Naive B cell (primary cell): ENCODE data around the gene CXXC5. TPM values are rescaled to one million over a fixed set of nuclear protein-coding genes. Genes with fewer than 3 reads are reported as not detected.

Experiments
- ATAC-seq, 2 donors: fragments of 150-1000 bp; cut with Tn5 transposase; 2 replicates each; pipeline ENCODE4 v1.10.0; 2021; ENCODE audit warnings: low read depth in 2 of 2, mild to moderate bottlenecking in 2 of 2, moderate library complexity in 2 of 2
- DNase-seq: peaks from one replicate; pipeline ENCODE4 v3.0.0; 2022
- H3K27ac Mint-ChIP-seq, 6 donors: one replicate each; pipeline ENCODE4 v1.8.0; 2020 to 2022; ENCODE audit warnings: mild to moderate bottlenecking in 6 of 6, mixed read lengths in 6 of 6, moderate library complexity in 5 of 6, inconsistent platforms in 2 of 6
- H3K27me3 Mint-ChIP-seq, 3 donors: one replicate each; pipeline ENCODE4 v1.8.0; 2021 to 2022; ENCODE audit warnings: mixed read lengths in 3 of 3, mild to moderate bottlenecking in 1 of 3
- H3K36me3 Mint-ChIP-seq, 2 donors: one replicate each; pipeline ENCODE4 v1.8.0; 2020 to 2022; ENCODE audit warnings: mixed read lengths in 2 of 2, inconsistent platforms in 1 of 2, mild to moderate bottlenecking in 1 of 2
- H3K4me1 Mint-ChIP-seq, 3 donors: one replicate each; pipeline ENCODE4 v1.8.0; 2020 to 2022; ENCODE audit warnings: mixed read lengths in 3 of 3, inconsistent platforms in 1 of 3, mild to moderate bottlenecking in 1 of 3, moderate library complexity in 1 of 3
- H3K4me3 Mint-ChIP-seq, 8 donors: one replicate each; pipeline ENCODE4 v1.8.0; 2020 to 2022; ENCODE audit warnings: mild to moderate bottlenecking in 8 of 8, mixed read lengths in 8 of 8, moderate library complexity in 8 of 8, inconsistent platforms in 2 of 8
- H3K9me3 Mint-ChIP-seq, 7 donors: one replicate each; pipeline ENCODE4 v1.8.0; 2020 to 2022; ENCODE audit warnings: mixed read lengths in 7 of 7, mild to moderate bottlenecking in 5 of 7, inconsistent platforms in 2 of 7, moderate library complexity in 1 of 7
- polyA plus RNA-seq, 6 donors: library from polyadenylated mRNA; unstranded; fragments of 300-500 nt; fragmentation: Illumina TruSeq; gene quantifications; one replicate each; pipeline ENCODE4 v1.2.3, GENCODE V29; 2021; ENCODE audit warnings: low read depth in 6 of 6

CXXC5 gene
- polyA plus RNA-seq, 6 donors from 2014 or later, result 351 to 547 (median 399) TPM

DNA sequence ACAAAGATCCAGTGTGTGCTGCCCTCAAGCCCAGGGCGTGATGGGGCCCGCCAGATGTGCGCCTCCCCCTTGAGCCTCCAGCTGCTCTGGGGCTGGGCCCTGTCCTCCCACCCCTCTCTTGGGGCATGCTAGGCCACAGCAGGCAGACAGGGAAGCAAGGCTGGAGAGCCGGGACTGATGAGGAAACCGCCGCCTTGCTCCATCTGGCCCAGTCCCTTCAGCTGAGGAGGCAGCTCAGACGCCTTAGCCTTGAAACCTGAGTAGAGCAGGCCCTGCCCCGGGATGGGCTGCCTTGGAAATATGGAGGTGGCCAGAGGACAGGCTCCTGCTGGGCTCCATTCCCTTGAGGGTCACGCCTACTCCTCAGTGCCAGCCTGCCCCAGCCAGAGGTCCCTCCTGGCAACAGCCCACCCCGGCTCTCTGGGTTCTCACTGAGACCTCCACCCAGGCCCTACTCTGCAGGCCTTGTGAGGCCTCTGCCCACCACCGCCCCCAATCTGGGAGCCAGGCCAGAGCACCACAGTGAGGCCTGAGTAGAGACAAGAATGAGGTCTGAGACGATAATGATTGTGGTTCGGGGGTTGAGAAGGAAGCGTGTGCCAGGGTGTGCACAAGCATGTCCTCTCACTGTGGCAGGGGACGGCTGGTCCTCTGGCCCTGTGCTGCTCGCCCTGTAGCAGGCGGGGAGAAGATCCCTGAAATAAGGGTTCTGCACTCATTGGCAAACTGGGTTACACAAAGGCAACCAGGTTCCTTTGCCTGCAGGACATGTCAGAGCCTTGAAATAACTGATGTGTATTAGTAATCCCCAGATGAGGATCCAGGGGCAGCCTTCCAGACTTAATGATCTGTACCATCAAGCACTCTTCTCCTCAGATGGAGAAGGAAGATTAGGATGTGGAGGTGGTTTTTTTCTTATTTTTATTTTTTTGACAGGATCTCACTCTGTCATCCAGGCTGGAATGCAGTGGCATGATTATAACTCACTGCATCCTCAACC lies 30.9 kb downstream of the CXXC5 start:
- H3K27ac Mint-ChIP-seq, result peak overlapping the region in 2 of 6 donors; percentile 47 to 71
- H3K27me3 Mint-ChIP-seq, result no peaks in the 10 kb centered on the region
- H3K36me3 Mint-ChIP-seq, result peaks cover 6 to 26% of the 10 kb centered on the region in 2 donors
- ATAC-seq, result no peak
- DNase-seq, result no peak
- no peaks in the 10 kb centered on the region for H3K9me3 Mint-ChIP-seq
- H3K4me1 Mint-ChIP-seq, result peaks cover 43 to 62% (median 58%) of the 10 kb centered on the region in 3 donors
- no peak overlapping the region for H3K4me3 Mint-ChIP-seq

DNA sequence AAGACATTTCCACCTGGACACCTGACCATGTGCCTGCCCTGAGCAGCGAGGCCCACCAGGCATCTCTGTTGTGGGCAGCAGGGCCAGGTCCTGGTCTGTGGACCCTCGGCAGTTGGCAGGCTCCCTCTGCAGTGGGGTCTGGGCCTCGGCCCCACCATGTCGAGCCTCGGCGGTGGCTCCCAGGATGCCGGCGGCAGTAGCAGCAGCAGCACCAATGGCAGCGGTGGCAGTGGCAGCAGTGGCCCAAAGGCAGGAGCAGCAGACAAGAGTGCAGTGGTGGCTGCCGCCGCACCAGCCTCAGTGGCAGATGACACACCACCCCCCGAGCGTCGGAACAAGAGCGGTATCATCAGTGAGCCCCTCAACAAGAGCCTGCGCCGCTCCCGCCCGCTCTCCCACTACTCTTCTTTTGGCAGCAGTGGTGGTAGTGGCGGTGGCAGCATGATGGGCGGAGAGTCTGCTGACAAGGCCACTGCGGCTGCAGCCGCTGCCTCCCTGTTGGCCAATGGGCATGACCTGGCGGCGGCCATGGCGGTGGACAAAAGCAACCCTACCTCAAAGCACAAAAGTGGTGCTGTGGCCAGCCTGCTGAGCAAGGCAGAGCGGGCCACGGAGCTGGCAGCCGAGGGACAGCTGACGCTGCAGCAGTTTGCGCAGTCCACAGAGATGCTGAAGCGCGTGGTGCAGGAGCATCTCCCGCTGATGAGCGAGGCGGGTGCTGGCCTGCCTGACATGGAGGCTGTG lies 32.4 kb downstream of the CXXC5 start:
- no peak for ATAC-seq
- Mint-ChIP-seq H3K27ac (peak overlapping the region in 4 of 6 donors; percentile 10 to 94 (median 62)), H3K36me3 (peaks cover 6 to 30% of the 10 kb centered on the region in 2 donors), H3K9me3 (no peaks in the 10 kb centered on the region), H3K4me3 (no peak overlapping the region), H3K27me3 (no peaks in the 10 kb centered on the region), H3K4me1 (peaks cover 43 to 60% (median 54%) of the 10 kb centered on the region in 3 donors)
- DNase-seq, result no peak

DNA sequence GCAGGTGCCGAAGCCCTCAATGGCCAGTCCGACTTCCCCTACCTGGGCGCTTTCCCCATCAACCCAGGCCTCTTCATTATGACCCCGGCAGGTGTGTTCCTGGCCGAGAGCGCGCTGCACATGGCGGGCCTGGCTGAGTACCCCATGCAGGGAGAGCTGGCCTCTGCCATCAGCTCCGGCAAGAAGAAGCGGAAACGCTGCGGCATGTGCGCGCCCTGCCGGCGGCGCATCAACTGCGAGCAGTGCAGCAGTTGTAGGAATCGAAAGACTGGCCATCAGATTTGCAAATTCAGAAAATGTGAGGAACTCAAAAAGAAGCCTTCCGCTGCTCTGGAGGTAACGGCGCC lies 32.9 kb downstream of the CXXC5 start:
- DNase-seq (no peak), ATAC-seq (no peak)
- Mint-ChIP-seq H3K36me3 (peaks cover 6 to 36% of the 10 kb centered on the region in 2 donors), H3K4me3 (no peak overlapping the region), H3K27ac (peak overlapping the region in 2 of 6 donors; percentile 15 to 34), H3K27me3 (no peaks in the 10 kb centered on the region), H3K9me3 (no peaks in the 10 kb centered on the region), H3K4me1 (peaks cover 49 to 65% (median 59%) of the 10 kb centered on the region in 3 donors)

DNA sequence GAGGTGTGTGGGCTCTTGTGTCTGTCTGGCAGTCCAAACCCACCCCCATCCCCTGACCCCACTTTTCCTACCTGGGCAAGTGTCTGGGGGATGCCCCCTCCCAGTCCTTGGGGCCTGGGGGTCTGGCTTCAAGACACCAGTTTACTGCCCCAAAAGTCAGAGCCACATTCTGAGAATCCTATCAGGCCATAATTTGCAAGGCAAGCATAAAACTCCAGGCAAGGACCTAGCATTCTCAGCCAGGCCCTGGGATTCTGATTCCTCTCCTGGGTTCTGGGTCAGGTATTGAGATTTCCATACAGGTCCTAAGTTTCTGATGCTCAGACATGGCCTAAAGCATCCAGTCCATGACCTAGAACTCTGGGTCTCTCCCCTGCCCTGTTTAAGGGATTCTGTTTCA lies 33.3 kb downstream of the CXXC5 start:
- no peaks in the 10 kb centered on the region for H3K9me3 Mint-ChIP-seq
- no peaks in the 10 kb centered on the region for H3K27me3 Mint-ChIP-seq
- DNase-seq (no peak), ATAC-seq (no peak)
- H3K4me1 Mint-ChIP-seq, result peaks cover 51 to 67% (median 62%) of the 10 kb centered on the region in 3 donors
- peaks cover 6 to 40% of the 10 kb centered on the region in 2 donors for H3K36me3 Mint-ChIP-seq
- H3K27ac Mint-ChIP-seq, result peak overlapping the region in 1 of 6 donors; percentile 15
- H3K4me3 Mint-ChIP-seq, result peak overlapping the region in 2 of 8 donors; percentile 9 to 29

DNA sequence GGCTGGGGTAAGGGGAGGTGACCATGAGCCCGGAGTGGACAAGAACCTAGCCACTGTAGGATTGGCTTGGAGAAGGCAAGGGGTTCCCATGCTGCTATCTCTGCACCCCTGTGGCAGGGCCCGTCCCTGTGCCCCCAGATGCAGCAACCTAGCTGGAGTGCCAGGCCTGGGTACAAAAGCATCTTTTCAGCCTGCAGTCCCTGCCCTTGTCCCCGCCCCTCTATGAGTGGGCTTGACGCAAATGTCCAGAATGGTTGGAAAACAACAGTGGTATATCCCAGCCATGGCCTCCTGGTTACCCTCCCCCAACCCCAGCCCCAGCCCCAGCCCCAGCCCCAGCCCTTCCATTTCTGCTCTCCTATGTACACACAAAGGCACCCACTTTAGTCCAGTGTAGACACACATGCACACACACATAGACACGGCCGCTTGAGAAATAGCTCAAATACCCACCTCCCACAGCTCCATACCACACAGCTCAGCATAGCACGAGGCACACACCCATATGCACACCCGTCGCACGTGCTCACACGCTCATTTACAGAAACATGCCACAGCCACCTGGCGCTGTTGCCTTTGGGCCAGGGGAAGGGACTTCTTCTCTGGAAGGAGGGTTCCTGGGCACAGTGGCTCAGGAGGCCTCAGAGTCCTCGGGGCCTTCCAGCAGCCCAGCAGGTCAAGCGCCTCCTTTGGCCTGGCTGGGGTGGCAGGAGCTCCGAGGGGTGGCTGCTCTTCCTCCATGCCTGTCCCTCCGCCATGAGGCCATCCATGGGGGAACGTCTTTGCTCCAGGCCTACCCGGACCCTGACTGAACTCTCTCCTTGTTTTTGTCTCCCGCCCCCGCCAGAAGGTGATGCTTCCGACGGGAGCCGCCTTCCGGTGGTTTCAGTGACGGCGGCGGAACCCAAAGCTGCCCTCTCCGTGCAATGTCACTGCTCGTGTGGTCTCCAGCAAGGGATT lies 34.1 kb downstream of the CXXC5 start:
- H3K4me1 Mint-ChIP-seq, result peaks cover 51 to 67% (median 62%) of the 10 kb centered on the region in 3 donors
- H3K27ac Mint-ChIP-seq, result peak overlapping the region in 4 of 6 donors; percentile 15 to 87 (median 61)
- DNase-seq (no peak), ATAC-seq (no peak)
- H3K4me3 Mint-ChIP-seq, result peak overlapping the region in 2 of 8 donors; percentile 9 to 12
- H3K9me3 Mint-ChIP-seq, result no peaks in the 10 kb centered on the region
- peaks cover 6 to 41% of the 10 kb centered on the region in 2 donors for H3K36me3 Mint-ChIP-seq
- no peaks in the 10 kb centered on the region for H3K27me3 Mint-ChIP-seq

DNA sequence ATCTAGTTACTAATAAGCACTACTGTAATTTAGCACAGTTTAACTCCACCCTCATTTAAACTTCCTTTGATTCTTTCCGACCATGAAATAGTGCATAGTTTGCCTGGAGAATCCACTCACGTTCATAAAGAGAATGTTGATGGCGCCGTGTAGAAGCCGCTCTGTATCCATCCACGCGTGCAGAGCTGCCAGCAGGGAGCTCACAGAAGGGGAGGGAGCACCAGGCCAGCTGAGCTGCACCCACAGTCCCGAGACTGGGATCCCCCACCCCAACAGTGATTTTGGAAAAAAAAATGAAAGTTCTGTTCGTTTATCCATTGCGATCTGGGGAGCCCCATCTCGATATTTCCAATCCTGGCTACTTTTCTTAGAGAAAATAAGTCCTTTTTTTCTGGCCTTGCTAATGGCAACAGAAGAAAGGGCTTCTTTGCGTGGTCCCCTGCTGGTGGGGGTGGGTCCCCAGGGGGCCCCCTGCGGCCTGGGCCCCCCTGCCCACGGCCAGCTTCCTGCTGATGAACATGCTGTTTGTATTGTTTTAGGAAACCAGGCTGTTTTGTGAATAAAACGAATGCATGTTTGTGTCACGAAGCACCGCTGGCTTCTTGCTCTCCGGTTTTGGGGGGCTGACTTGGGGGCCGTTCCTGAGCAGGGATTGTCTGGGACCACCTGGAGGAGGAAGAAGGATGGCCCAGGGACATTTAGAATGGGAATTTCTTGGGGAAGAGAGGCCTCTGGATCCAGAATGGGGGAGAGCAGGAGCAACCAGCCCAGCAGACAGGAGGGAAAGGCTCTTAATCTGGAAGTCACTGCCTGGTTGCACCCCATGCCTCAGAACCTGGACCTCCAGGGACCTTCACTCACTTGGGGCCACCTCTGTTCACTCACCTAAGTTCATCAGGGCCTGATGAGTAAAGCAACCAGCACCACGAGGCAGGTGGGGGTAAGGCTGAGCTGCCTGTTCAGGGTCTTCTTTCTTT lies 35.4 kb downstream of the CXXC5 start:
- Mint-ChIP-seq H3K4me3 (peak overlapping the region in 4 of 8 donors; percentile 16 to 69 (median 36)), H3K36me3 (peaks cover 6 to 41% of the 10 kb centered on the region in 2 donors), H3K9me3 (no peaks in the 10 kb centered on the region), H3K27me3 (no peaks in the 10 kb centered on the region), H3K27ac (peak overlapping the region; percentile 53 to 96 (median 88)), H3K4me1 (peaks cover 51 to 73% (median 64%) of the 10 kb centered on the region in 3 donors)
- DNase-seq, result no peak
- no peak for ATAC-seq

DNA sequence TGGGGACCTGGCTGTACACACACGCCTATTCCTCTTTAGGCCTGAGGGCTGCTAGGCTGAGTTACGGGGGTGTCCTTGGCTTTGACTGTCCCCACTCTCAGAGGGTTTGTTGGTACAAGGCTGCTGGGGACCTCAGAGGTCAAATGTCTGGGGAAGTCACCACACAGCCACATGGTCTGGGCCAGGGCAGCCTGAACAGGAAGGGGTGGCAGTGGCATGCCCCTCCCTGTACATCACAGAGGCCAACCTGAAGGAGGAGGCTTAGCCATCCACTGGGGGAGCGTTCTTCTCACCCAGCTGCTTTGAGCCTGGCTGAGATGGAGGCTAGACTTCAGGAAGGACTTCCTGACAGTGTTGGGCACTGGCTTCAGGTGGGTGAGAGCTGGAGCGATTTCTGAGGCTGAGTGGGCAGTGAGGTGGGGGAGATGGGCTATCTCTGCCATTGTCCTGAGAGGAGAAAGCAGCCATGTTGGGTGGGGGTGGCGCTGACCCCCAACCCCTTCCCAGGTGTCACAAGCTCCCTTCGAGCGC lies 36.3 kb downstream of the CXXC5 start:
- peaks cover 55 to 74% (median 67%) of the 10 kb centered on the region in 3 donors for H3K4me1 Mint-ChIP-seq
- ATAC-seq (peak; percentile 8 to 10), DNase-seq (no peak)
- H3K9me3 Mint-ChIP-seq, result no peaks in the 10 kb centered on the region
- peaks cover 6 to 41% of the 10 kb centered on the region in 2 donors for H3K36me3 Mint-ChIP-seq
- no peaks in the 10 kb centered on the region for H3K27me3 Mint-ChIP-seq
- peak overlapping the region; percentile 82 to 96 (median 92) for H3K27ac Mint-ChIP-seq
- peak overlapping the region in 4 of 8 donors; percentile 16 to 50 (median 20) for H3K4me3 Mint-ChIP-seq

DNA sequence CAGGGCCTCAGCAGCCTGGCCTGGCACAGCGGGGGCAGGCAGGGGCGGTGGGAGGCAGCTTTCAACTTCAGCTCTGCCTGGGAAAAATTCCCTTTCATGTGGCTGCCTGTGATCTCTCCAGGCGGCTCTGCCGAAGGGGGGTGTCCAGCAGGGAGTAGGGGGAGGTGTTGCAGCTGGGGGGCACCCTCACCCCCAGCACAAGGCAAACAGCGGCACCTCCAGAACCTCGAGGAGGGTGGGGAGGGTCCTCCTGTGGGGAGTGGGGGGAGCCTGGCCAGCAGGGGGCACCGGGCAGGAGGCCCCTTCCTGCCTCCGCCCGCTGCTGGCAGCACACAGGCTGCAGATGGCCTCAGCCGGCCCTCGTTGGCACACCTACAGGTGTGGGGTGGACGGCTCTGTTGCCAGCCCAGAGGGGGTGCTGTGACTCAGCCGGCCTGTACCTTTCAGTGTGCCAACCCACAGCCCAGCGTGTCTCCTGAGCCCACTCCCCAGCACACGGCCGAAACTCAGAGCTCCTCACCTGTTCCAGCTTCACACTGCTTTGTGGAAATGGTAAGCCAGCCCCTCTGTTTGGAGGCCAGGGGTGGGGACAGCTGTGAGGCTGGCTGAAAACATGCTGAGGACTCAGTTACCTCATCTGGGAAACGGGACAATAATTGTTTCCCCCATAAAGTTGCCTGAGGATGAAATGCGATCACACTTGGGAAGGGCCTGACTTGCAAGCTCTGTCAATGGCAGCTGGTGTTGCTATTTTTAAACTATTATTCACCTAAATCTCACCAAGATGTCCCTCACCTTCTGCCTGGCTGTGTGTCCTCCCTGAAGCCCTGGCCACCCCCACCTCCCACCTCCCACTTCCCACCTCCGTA lies 37.0 kb downstream of the CXXC5 start:
- Mint-ChIP-seq H3K36me3 (peaks cover 6 to 37% of the 10 kb centered on the region in 2 donors), H3K4me1 (peaks cover 54 to 75% (median 67%) of the 10 kb centered on the region in 3 donors), H3K27ac (peak overlapping the region in 3 of 6 donors; percentile 30 to 88 (median 87))

DNA sequence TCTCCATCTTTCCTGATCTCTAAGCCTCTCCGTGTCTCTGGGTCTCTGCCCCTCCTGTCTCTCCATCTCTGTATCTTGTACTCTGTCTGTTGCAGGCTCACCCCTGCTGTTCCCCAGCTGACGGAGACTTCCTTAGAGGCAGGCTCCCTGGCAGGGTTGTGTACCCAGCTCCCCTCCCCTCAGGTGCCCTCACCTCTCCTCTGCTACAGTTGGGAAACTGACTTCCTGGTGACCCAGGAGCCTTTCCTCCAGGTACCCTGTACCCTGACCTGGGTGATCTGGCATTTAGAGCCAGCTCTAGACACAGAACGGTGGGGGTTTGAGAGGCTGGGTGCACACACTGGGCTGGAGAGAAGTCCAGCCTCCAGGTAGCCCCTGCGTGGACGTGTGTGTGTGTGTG lies 37.7 kb downstream of the CXXC5 start:
- Mint-ChIP-seq H3K36me3 (peaks cover 6 to 34% of the 10 kb centered on the region in 2 donors), H3K27me3 (no peaks in the 10 kb centered on the region), H3K4me1 (peaks cover 54 to 79% (median 73%) of the 10 kb centered on the region in 3 donors), H3K27ac (peak overlapping the region; percentile 63 to 97 (median 88)), H3K4me3 (peak overlapping the region in 6 of 8 donors; percentile 9 to 73 (median 32)), H3K9me3 (no peaks in the 10 kb centered on the region)
- ATAC-seq (no peak), DNase-seq (no peak)

More for the DNA sequence above, 37.0 kb downstream of the CXXC5 start:
- DNase-seq (no peak), ATAC-seq (no peak)
- Mint-ChIP-seq H3K9me3 (no peaks in the 10 kb centered on the region), H3K4me3 (peak overlapping the region in 2 of 8 donors; percentile 34 to 40), H3K27me3 (no peaks in the 10 kb centered on the region)

DNA sequence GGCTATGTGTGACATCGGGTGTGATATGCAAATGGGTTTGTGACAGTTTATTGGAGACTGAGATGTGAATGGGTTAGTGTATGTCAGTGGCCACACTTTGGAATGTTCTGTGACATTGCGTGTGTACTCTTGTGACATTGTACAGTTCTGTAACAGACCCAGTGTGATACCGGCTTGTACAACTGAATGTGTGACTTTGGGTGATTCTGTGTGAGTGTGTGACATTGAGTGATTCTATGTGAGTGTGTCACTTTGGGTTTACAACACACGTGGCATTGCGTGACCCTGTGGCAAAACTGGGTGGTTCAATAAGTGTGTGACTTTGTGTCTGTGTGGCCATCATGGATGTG lies 38.2 kb downstream of the CXXC5 start:
- H3K9me3 Mint-ChIP-seq, result no peaks in the 10 kb centered on the region
- DNase-seq (no peak), ATAC-seq (no peak)
- peaks cover 54 to 84% (median 76%) of the 10 kb centered on the region in 3 donors for H3K4me1 Mint-ChIP-seq
- H3K27ac Mint-ChIP-seq, result peak overlapping the region; percentile 78 to 92 (median 86)
- H3K27me3 Mint-ChIP-seq, result no peaks in the 10 kb centered on the region
- peak overlapping the region in 3 of 8 donors; percentile 6 to 75 (median 9) for H3K4me3 Mint-ChIP-seq
- peaks cover 6 to 34% of the 10 kb centered on the region in 2 donors for H3K36me3 Mint-ChIP-seq
